Parathyroid adenoma (tissue), 2 donors: ENCODE measurements around the gene FAM131C.
"Not testable (repeated sequence)": the region's sequence is repeated elsewhere in the genome, so short reads cannot be mapped to it uniquely, and the experiment has no call there.

Experiments
- H2AFZ ChIP-seq: fragments of 300-600 bp; sonication (generic); one replicate; pipeline ENCODE4 v1.7.0; 2017; ENCODE audit warnings: antibody characterized with exemption, mild to moderate bottlenecking
- H3K27ac ChIP-seq: fragments of 300-600 bp; sonication (generic); one replicate; pipeline ENCODE4 v1.7.0; 2017
- H3K27me3 ChIP-seq: fragments of 300-600 bp; sonication (generic); one replicate; pipeline ENCODE4 v1.7.0; 2017; ENCODE audit warnings: low read length; ENCODE audit not compliant: control insufficient read depth, insufficient read depth
- H3K36me3 ChIP-seq: fragments of 300-600 bp; sonication (generic); one replicate; pipeline ENCODE4 v1.7.0; 2017; ENCODE audit warnings: low read length; ENCODE audit not compliant: control insufficient read depth, insufficient read depth
- H3K4me1 ChIP-seq: fragments of 300-600 bp; sonication (generic); one replicate; pipeline ENCODE4 v1.7.0; 2017; ENCODE audit warnings: control low read depth
- H3K4me2 ChIP-seq: fragments of 300-600 bp; sonication (generic); one replicate; pipeline ENCODE4 v1.7.0; 2017; ENCODE audit warnings: low read length
- H3K4me3 ChIP-seq: fragments of 300-600 bp; sonication (generic); one replicate; pipeline ENCODE4 v1.7.0; 2017; ENCODE audit warnings: low read depth, low read length
- H3K79me2 ChIP-seq: fragments of 300-600 bp; sonication (generic); one replicate; pipeline ENCODE4 v1.7.0; 2017; ENCODE audit warnings: control low read depth
- H3K9ac ChIP-seq: fragments of 300-600 bp; sonication (generic); one replicate; pipeline ENCODE4 v1.7.0; 2017; ENCODE audit warnings: mild to moderate bottlenecking
- H3K9me3 ChIP-seq: fragments of 300-600 bp; sonication (generic); one replicate; pipeline ENCODE4 v1.7.0; 2017; ENCODE audit warnings: low read length; ENCODE audit not compliant: control insufficient read depth
- TF ChIP-seq, protein P1 (sequence below): fragments of 300-600 bp; sonication (generic); IDR thresholded peaks from one replicate; pipeline ENCODE4 v1.7.0; 2017; ENCODE audit warnings: antibody characterized with exemption, mild to moderate bottlenecking
- donor health status: primary hyperparathyroidism.

FAM131C gene

DNA sequence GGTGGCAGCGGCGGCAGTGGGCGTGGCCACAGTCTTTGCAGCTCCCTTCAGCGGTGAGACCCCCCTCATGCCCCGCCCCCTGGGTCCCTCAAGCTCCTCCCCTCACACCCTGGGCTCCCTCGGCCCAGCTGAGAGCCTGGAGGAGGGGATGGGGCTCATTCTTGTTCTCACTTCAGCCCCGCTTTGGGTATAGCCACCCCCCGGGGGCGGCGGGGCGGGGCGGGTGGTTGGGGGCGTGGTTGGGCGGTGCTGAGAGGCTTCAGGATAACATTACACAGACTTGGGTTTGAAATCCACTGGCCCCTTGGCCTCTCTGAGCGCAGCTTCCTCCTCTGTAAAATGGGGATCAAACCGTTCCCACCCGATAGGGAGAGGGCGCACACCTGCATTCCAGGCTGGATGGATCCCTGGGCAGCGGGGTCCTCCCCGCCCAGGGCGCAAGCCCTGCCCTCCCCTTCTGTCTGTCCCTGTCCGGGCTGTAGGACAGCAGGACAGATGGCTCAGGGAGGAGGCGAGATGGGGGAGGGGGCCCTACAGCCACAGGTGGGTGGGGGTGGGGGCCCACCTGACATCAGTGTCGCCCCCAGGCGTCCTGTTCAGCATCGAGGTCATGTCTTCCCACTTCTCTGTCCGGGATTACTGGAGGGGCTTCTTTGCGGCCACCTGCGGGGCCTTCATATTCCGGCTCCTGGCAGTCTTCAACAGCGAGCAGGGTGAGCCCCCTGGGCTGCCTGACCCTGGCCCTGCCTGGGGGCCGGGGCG lies 46.5 kb downstream of the FAM131C start:
- H3K4me2 ChIP-seq = peak overlapping the region; percentile 47
- no peak overlapping the region for H2AFZ ChIP-seq
- H3K4me3 ChIP-seq = no peak overlapping the region
- H3K27me3 ChIP-seq = no peaks in the 10 kb centered on the region
- TF ChIP-seq, protein P1, sequence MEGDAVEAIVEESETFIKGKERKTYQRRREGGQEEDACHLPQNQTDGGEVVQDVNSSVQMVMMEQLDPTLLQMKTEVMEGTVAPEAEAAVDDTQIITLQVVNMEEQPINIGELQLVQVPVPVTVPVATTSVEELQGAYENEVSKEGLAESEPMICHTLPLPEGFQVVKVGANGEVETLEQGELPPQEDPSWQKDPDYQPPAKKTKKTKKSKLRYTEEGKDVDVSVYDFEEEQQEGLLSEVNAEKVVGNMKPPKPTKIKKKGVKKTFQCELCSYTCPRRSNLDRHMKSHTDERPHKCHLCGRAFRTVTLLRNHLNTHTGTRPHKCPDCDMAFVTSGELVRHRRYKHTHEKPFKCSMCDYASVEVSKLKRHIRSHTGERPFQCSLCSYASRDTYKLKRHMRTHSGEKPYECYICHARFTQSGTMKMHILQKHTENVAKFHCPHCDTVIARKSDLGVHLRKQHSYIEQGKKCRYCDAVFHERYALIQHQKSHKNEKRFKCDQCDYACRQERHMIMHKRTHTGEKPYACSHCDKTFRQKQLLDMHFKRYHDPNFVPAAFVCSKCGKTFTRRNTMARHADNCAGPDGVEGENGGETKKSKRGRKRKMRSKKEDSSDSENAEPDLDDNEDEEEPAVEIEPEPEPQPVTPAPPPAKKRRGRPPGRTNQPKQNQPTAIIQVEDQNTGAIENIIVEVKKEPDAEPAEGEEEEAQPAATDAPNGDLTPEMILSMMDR = no peak
- H3K79me2 ChIP-seq = no peaks in the 10 kb centered on the region
- peaks cover 18% of the 10 kb centered on the region for H3K4me1 ChIP-seq
- H3K36me3 ChIP-seq = no peaks in the 10 kb centered on the region
- H3K9ac ChIP-seq = no peak overlapping the region
- no peak overlapping the region for H3K27ac ChIP-seq
- no peaks in the 10 kb centered on the region for H3K9me3 ChIP-seq

DNA sequence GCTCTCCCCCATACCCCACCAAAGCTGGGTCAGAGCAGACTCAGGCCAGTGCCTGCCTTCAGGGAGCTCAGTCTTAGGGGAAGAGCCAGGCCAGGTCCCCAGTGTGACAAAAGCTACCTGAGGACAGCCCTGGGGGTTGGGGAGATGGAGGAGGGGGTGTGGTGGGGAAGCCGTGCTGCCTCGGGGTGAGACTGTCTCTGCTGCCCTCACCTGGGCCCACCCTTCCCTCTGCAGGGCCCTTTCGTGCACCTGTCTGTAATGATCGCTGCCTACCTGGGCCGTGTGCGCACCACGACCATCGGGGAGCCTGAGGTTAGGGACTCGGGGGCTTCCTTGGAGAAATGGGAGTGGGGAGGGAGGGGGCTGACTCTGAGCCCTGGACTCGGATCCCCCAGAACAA lies 47.1 kb downstream of the FAM131C start:
- H3K9me3 ChIP-seq, H3K79me2 ChIP-seq, H3K27me3 ChIP-seq, H3K4me3 ChIP-seq, H3K36me3 ChIP-seq, H3K9ac ChIP-seq, H2AFZ ChIP-seq, H3K4me2 ChIP-seq, H3K27ac ChIP-seq: not testable (repeated sequence)
- H3K4me1 ChIP-seq = peaks cover 18% of the 10 kb centered on the region

DNA sequence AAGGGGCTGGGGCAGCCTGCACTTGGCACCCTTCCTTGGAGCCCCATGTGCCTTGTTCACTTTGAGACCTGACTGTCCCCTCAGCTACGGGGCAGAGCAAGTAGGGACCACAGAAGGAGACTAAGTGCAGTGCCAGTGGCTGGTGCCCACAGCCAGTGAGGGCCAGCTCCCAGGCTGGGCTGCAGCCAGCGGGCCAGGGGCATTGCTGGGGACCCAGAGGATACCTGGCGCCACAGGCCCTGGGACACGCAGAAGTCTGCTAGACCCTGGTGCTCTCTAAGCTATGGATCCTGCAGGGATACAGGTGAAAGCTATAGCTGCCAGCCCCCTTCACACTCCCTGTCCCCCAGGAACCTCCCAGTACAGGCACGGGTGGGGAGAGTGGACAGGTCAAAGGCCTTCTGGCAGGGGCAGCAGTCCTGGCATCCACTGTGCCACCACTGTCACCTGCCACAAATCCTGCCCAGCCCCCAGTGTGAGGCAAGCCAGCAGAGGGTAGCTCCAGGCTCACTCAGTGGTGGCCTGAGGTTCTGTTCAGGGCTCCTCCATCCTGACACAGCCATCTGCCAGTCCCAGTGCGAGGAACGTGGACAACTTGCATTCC lies 50.3 kb downstream of the FAM131C start:
- H3K36me3 ChIP-seq = no peaks in the 10 kb centered on the region
- H3K4me1 ChIP-seq = peaks cover 39% of the 10 kb centered on the region
- H3K27me3 ChIP-seq = no peaks in the 10 kb centered on the region
- TF ChIP-seq, protein P1 = no peak
- H3K27ac ChIP-seq = peak overlapping the region; percentile 99
- no peaks in the 10 kb centered on the region for H3K9me3 ChIP-seq
- no peak overlapping the region for H2AFZ ChIP-seq
- H3K9ac ChIP-seq = no peak overlapping the region
- no peak overlapping the region for H3K4me3 ChIP-seq
- H3K4me2 ChIP-seq = no peak overlapping the region
- no peaks in the 10 kb centered on the region for H3K79me2 ChIP-seq

DNA sequence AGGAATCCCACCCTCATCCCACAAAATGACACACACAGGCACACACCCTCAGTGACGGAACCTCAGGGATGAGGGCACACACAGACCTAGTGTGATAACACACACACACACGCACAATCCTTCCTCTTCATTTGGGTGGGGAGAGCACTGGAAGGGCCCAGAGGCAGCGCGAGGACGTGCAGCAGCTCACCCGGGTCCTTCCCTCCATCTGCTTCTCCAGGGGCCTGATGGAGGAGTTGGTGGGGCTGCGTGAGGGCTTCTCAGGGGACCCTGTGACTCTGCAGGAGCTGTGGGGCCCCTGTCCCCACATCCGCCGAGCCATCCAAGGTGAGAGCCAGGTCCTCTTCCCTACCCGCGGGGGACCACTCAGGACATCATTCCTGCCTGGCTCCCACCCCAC lies 51.1 kb downstream of the FAM131C start:
- peaks cover 44% of the 10 kb centered on the region for H3K4me1 ChIP-seq
- H3K27me3 ChIP-seq = no peaks in the 10 kb centered on the region
- TF ChIP-seq, protein P1 = no peak
- H3K4me2 ChIP-seq = peak overlapping the region; percentile 72
- H3K9ac ChIP-seq = no peak overlapping the region
- no peaks in the 10 kb centered on the region for H3K36me3 ChIP-seq
- H2AFZ ChIP-seq = no peak overlapping the region
- H3K79me2 ChIP-seq = no peaks in the 10 kb centered on the region
- peak overlapping the region; percentile 42 for H3K4me3 ChIP-seq
- H3K27ac ChIP-seq = peak overlapping the region; percentile 99
- H3K9me3 ChIP-seq = no peaks in the 10 kb centered on the region

DNA sequence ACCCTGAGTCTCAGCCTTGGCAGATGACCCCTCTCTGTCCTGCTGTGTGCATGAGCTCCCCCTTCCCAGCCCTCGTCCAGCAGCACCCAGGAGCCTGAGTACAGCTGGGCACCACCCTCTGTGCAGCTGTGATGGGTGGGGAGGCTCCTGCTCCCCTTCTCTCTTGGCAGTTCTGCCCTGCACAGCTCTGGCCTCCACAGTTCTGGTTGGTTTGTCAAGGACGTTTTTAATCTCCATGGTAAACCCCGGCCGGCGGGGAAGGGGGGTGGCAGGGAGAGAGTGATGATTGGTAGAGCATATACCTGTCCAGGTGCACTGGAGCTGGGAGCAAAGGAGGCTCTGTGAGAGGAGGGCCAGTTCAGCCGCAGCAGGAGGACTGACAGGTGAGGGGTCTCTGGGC lies 51.8 kb downstream of the FAM131C start, which contains the start of gene CLCNKA:
Gene CLCNKA, plus strand, starts transcription at position 356 of the 400 bp plus-strand sequence. CDS start 584 bp downstream, outside the sequence.
- H3K27ac ChIP-seq = peak within 1 kb of the TSS; percentile 99
- H3K9ac ChIP-seq = no peak within 1 kb of the TSS
- no peaks in the 10 kb centered on the region for H3K79me2 ChIP-seq
- H3K36me3 ChIP-seq = no peaks in the 10 kb centered on the region
- no peaks in the 10 kb centered on the region for H3K9me3 ChIP-seq
- H2AFZ ChIP-seq = no peak within 1 kb of the TSS
- H3K4me1 ChIP-seq = peaks cover 46% of the 10 kb centered on the region
- peak within 1 kb of the TSS; percentile 42 for H3K4me3 ChIP-seq
- peak within 1 kb of the TSS; percentile 72 for H3K4me2 ChIP-seq
- TF ChIP-seq, protein P1 = no peak
- H3K27me3 ChIP-seq = no peaks in the 10 kb centered on the region

DNA sequence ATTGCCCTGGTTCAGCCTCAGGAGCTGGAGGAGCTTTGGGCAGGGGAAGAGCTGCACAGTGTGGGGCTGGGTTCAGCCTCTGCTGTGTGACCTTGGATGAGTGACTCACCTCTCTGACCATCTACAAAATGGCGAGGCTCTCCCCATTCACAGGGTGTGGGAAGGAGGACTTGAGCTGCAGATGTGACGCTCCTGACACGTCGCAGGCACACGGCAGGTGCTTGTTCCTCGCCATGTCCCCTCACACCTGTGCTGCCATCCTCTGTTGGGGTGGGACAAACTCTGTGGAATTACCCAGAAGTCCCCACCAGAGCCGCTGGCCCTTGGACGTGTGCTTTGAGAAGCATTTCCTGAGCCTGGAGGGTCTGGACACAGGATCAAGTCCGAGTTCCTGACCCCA lies 52.6 kb downstream of the FAM131C start:
- not testable (repeated sequence) for H3K79me2 ChIP-seq, H3K36me3 ChIP-seq, H3K4me2 ChIP-seq, H3K4me3 ChIP-seq, H3K27me3 ChIP-seq, H3K9ac ChIP-seq, H3K9me3 ChIP-seq, H2AFZ ChIP-seq
- H3K4me1 ChIP-seq = peaks cover 54% of the 10 kb centered on the region
- H3K27ac ChIP-seq = peak overlapping the region; percentile 99
